ENCODE data around the gene MAPK1. TPM values are rescaled to one million over a fixed set of nuclear protein-coding genes. Genes with fewer than 3 reads are reported as not detected.
"Not testable (repeated sequence)": the region's sequence is repeated elsewhere in the genome, so short reads cannot be mapped to it uniquely, and the experiment has no call there.

The MAPK1 gene
- total and polyA plus RNA-seq, 7 donors: 18.0 to 73.2 (median 44.1) TPM

DNA sequence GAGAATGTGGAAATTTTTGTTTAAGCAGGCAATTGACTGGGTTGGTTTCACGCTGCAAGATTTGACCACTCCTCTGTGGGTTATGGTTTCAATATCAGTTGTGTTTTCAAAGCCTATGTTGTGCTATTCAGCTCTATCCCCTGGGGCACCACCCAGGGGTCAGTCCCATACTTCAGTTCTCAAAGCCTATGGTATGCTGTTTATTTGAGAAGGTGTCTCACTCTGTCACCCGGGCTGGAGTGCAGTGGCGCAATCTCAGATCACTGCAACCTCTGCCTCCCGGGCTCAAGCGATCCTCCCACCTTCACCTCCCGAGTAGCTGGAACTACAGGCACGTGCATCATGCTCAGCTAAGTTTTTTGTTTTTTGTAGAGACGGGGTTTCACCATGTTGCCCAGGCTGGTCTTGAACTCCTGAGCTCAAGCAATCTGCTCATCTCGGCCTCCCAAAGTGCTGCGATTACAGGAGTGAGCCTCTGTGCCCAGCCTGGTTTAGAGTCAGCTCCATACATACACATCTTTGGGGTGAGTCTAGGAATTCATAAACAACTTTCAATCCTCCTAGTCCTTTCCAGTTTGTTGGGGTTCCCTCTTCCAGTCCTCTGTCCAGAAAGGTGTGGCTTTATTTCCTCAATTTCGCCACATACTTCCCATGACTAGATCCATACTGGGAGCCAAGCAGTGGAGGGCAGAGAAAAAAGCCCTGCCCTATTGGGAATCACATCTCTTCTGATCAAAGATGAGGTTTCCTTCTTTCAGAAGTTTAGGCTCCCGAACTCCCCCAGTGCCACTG, 35.0 kb upstream of the MAPK1 start:
- H3K9me3 ChIP-seq: no peaks in the 10 kb centered on the region
- H3K4me1 ChIP-seq: no peaks in the 10 kb centered on the region
- intact Hi-C loops (cut with DNase I): no loop called here
- no peak overlapping the region for H3K27ac ChIP-seq
- H3K27me3 ChIP-seq: no peaks in the 10 kb centered on the region
- no peak overlapping the region for H3K4me3 ChIP-seq
- WGBS, 2 donors: 89 to 91% methylated on average over 12 of the region's 12 CpGs
- DNase-seq: no peak
- no peaks in the 10 kb centered on the region for H3K36me3 ChIP-seq
- TF ChIP-seq POLR2AphosphoS5 (IDR thresholded peaks at IDR 0.05) (no peak), EP300 (IDR thresholded peaks at IDR 0.05) (no peak), POLR2A (IDR thresholded peaks at IDR 0.05) (no peak)
- TF ChIP-seq, protein P1, sequence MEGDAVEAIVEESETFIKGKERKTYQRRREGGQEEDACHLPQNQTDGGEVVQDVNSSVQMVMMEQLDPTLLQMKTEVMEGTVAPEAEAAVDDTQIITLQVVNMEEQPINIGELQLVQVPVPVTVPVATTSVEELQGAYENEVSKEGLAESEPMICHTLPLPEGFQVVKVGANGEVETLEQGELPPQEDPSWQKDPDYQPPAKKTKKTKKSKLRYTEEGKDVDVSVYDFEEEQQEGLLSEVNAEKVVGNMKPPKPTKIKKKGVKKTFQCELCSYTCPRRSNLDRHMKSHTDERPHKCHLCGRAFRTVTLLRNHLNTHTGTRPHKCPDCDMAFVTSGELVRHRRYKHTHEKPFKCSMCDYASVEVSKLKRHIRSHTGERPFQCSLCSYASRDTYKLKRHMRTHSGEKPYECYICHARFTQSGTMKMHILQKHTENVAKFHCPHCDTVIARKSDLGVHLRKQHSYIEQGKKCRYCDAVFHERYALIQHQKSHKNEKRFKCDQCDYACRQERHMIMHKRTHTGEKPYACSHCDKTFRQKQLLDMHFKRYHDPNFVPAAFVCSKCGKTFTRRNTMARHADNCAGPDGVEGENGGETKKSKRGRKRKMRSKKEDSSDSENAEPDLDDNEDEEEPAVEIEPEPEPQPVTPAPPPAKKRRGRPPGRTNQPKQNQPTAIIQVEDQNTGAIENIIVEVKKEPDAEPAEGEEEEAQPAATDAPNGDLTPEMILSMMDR (IDR thresholded peaks at IDR 0.05): no peak

DNA sequence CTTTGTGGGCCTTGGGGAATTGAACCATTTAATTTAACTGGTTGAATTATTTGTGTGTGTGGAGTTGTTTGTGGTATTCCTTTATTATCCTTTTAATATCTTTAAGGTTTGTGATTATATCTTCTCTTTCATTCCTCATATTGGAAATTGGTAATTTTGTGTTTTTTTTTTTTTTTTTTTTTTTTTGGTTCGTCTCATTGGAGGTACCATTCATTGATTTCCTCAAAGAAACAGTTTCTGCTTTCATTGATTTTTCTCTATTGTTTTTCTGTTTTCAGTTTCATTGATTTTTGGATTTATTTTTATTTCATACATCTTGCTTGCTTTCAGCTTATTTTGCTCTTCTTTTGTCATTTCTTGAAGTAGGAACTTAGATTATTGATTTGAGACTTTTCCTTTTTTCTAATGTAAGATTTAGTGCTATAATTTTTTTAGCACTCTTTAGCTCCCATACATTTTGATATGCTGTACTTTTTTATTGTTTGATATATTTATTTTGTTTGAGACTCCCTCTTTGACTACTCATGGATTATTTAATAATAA, 31.0 kb upstream of the MAPK1 start:
- DNase-seq: no peak
- Histone ChIP-seq H3K9me3 (no peaks in the 10 kb centered on the region), H3K4me1 (no peaks in the 10 kb centered on the region), H3K4me3 (no peak overlapping the region), H3K27me3 (no peaks in the 10 kb centered on the region), H3K36me3 (no peaks in the 10 kb centered on the region), H3K27ac (no peak overlapping the region)
- WGBS, 2 donors: 75 to 86% methylated on average over 1 of the region's 1 CpG
- no peak for TF ChIP-seq POLR2A (IDR thresholded peaks at IDR 0.05)
- no peak for TF ChIP-seq EP300 (IDR thresholded peaks at IDR 0.05)
- TF ChIP-seq, protein P1 (IDR thresholded peaks at IDR 0.05): no peak
- TF ChIP-seq POLR2AphosphoS5 (IDR thresholded peaks at IDR 0.05): no peak
- intact Hi-C loops (cut with DNase I): no loop called here

DNA sequence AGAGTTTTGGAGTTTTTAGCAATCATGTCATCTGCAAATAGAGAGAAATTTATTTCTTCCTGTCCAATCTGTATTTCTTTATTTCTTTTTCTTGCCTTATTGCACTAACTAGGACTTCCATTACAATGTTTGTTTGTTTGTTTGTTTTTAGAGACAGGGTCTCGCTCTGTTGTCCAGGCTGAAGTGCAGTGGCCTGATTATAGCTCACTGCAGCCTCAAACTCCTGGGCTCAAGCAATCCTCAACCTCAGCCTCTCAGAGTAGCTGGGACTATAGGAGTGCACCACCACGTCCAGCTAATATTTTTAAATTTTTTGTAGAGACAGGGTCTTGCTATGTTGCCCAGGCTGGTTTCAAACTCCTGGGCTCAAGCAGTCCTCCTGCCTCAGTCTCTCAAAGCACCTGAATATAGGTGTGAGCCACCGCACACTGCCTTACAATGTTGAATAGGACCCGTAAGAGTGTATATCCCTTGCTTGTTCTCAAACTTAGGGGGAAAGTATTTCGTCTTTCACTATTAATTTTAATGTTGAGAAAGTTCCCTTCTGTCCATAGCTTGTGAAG, 29.6 kb upstream of the MAPK1 start:
- H3K4me3 ChIP-seq: no peak overlapping the region
- no peaks in the 10 kb centered on the region for H3K9me3 ChIP-seq
- no peaks in the 10 kb centered on the region for H3K27me3 ChIP-seq
- TF ChIP-seq POLR2AphosphoS5 (IDR thresholded peaks at IDR 0.05): no peak
- TF ChIP-seq, protein P1 (IDR thresholded peaks at IDR 0.05): no peak
- TF ChIP-seq POLR2A (IDR thresholded peaks at IDR 0.05): no peak
- DNase-seq: no peak
- 92 to 93% methylated on average over 5 of the region's 5 CpGs for WGBS, 2 donors
- intact Hi-C loops (cut with DNase I): no loop called here
- H3K27ac ChIP-seq: no peak overlapping the region
- H3K36me3 ChIP-seq: no peaks in the 10 kb centered on the region
- no peaks in the 10 kb centered on the region for H3K4me1 ChIP-seq

DNA sequence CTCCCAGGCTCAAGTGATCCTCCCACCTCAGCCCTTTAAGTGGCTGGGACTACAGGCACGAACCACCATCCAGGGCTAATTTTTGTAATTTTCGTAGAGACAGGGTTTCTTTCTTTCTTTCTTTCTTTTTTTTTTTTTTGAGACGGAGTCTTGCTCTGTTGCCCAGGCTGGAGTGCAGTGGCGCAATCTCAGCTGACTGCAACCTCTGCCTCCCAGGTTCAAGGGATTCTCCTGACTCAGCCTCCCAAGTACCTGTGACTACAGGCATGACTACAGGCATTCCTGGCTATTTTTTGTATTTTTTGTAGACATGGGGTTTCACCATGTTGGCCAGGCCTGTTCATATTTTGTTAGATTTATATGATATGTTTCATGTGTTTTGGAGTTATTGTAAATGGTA, 28.8 kb upstream of the MAPK1 start:
- H3K4me3 ChIP-seq; H3K27ac ChIP-seq; H3K9me3 ChIP-seq; H3K4me1 ChIP-seq; DNase-seq; H3K27me3 ChIP-seq; H3K36me3 ChIP-seq; intact Hi-C loops (cut with DNase I): not testable (repeated sequence)
- 89 to 94% methylated on average over 4 of the region's 4 CpGs for WGBS, 2 donors

DNA sequence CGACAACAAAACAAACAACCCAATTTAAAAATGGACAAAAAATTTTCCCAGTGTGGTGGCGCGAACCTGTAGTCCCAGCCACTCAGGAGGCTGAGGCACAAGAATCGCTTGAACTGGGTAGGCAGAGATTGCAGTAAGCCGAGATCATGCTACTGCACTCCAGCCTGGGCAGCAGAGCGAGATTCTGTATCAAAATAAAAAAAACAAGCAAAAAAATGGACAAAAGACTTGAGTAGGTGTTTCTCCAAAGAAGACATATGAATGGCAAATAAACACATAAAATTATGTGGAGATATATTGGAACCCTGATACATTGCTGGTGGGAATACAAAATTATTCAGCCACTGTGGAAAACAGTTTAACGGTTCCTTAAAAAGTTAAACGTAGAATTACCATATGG, 27.4 kb upstream of the MAPK1 start:
- H3K4me1 ChIP-seq: no peaks in the 10 kb centered on the region
- DNase-seq: no peak
- intact Hi-C loops (cut with DNase I): no loop called here
- no peak overlapping the region for H3K4me3 ChIP-seq
- no peak for TF ChIP-seq POLR2AphosphoS5 (IDR thresholded peaks at IDR 0.05)
- TF ChIP-seq EP300 (IDR thresholded peaks at IDR 0.05): no peak
- no peak for TF ChIP-seq POLR2A (IDR thresholded peaks at IDR 0.05)
- TF ChIP-seq, protein P1 (IDR thresholded peaks at IDR 0.05): no peak
- no peak overlapping the region for H3K27ac ChIP-seq
- H3K27me3 ChIP-seq: no peaks in the 10 kb centered on the region
- no peaks in the 10 kb centered on the region for H3K9me3 ChIP-seq
- no peaks in the 10 kb centered on the region for H3K36me3 ChIP-seq
- 82 to 92% methylated on average over 8 of the region's 8 CpGs for WGBS, 2 donors
